Activated CD8-positive, alpha-beta T cell treated with anti-CD3 and anti-CD28 coated beads for 36 hours (primary cell): ENCODE data around the gene FABP1. TPM values are rescaled to one million over a fixed set of nuclear protein-coding genes. Genes with fewer than 3 reads are reported as not detected.

Source experiments
- ATAC-seq: fragments of 200-7000 bp; cut with Tn5 transposase; one replicate; pipeline ENCODE4 v1.10.0; 2021; ENCODE audit warnings: mild to moderate bottlenecking, moderate library complexity
- CTCF ChIA-PET: fragments of 350-600 bp; sonication (Branson Sonifier 250); formaldehyde crosslinking; loops from one replicate; lab custom pipeline; 2021; ENCODE audit warnings: antibody characterized with exemption; lab: Charles Lee
- POLR2A ChIA-PET: fragments of 350-600 bp; sonication (Branson Sonifier 250); formaldehyde crosslinking; loops from one replicate; lab custom pipeline; 2021; ENCODE audit warnings: antibody characterized with exemption; lab: Charles Lee
- DNase-seq: peaks from one replicate; pipeline ENCODE4 v3.0.0-alpha.2; 2020
- H3K27ac Mint-ChIP-seq: one replicate; pipeline ENCODE4 v1.8.0; 2021; ENCODE audit warnings: mild to moderate bottlenecking, mixed read lengths
- H3K27me3 Mint-ChIP-seq: one replicate; pipeline ENCODE4 v1.8.0; 2021; ENCODE audit warnings: mixed read lengths
- H3K36me3 Mint-ChIP-seq: one replicate; pipeline ENCODE4 v1.8.0; 2021; ENCODE audit warnings: low read depth, mixed read lengths
- H3K4me1 Mint-ChIP-seq: one replicate; pipeline ENCODE4 v1.8.0; 2021; ENCODE audit warnings: low read depth, mixed read lengths
- H3K4me3 Mint-ChIP-seq: one replicate; pipeline ENCODE4 v1.8.0; 2021; ENCODE audit warnings: mild to moderate bottlenecking, moderate library complexity, mixed read lengths
- H3K9me3 Mint-ChIP-seq: one replicate; pipeline ENCODE4 v1.8.0; 2021; ENCODE audit warnings: mixed read lengths
- CTCF ChIP-seq: fragments of 200-600 bp; IDR thresholded peaks from one replicate; pipeline ENCODE4 v1.8.0; 2022; ENCODE audit warnings: antibody characterized with exemption, mild to moderate bottlenecking
- intact Hi-C: fragments of 100-400 bp; cut with micrococcal nuclease; formaldehyde crosslinking; loops from one replicate; pipeline ENCODE4 v1.10.0; 2022
- total RNA-seq, 2 experiments: library from RNA; stranded (reverse); gene quantifications; one replicate each; pipeline ENCODE4 v1.2.3, GENCODE V29; 2021

FABP1 gene
- total RNA-seq, 2 experiments from 2014 or later, result not detected

GRCh38 chr2:88125924-88126771 lies 1.7 kb downstream of the FABP1 start:
- POLR2A ChIA-PET, result no interaction called here
- ATAC-seq (no peak), DNase-seq (no peak)
- no peaks in the 10 kb centered on the region for H3K36me3 Mint-ChIP-seq
- intact Hi-C loops, result no loop called here
- H3K4me3 Mint-ChIP-seq, result no peak overlapping the region
- no peak for TF ChIP-seq CTCF
- CTCF ChIA-PET, result interaction anchor here (2.4 kb wide), 1 partner anchor 66 kb away, joined by 7 read pairs; no protein-coding TSS in a partner anchor
- no peaks in the 10 kb centered on the region for H3K4me1 Mint-ChIP-seq
- no peak overlapping the region for H3K27ac Mint-ChIP-seq
- no peaks in the 10 kb centered on the region for H3K27me3 Mint-ChIP-seq
- no peaks in the 10 kb centered on the region for H3K9me3 Mint-ChIP-seq

- ATAC-seq, result no peak
- H3K36me3 Mint-ChIP-seq, result no peaks in the 10 kb centered on the region
- no peak overlapping the region for H3K4me3 Mint-ChIP-seq
- no peaks in the 10 kb centered on the region for H3K9me3 Mint-ChIP-seq
- H3K4me1 Mint-ChIP-seq, result no peaks in the 10 kb centered on the region
- intact Hi-C loops, result no loop called here
- no peak for DNase-seq
- no peaks in the 10 kb centered on the region for H3K27me3 Mint-ChIP-seq
- POLR2A ChIA-PET, result no interaction called here
- TF ChIP-seq CTCF, result no peak
- CTCF ChIA-PET, result interaction anchor here (2.4 kb wide), 1 partner anchor 65 kb away, joined by 7 read pairs; no protein-coding TSS in a partner anchor
- no peak overlapping the region for H3K27ac Mint-ChIP-seq
Measured at GRCh38 chr2:88125344-88125923, 2.4 kb downstream of the FABP1 start.

- ChIA-PET POLR2A (no interaction called here), CTCF (interaction anchor here (2.4 kb wide), 1 partner anchor 64 kb away, joined by 7 read pairs; no protein-coding TSS in a partner anchor)
- DNase-seq (no peak), ATAC-seq (no peak)
- no peak for TF ChIP-seq CTCF
- Mint-ChIP-seq H3K4me1 (no peaks in the 10 kb centered on the region), H3K36me3 (no peaks in the 10 kb centered on the region), H3K27ac (no peak overlapping the region), H3K4me3 (no peak overlapping the region), H3K27me3 (no peaks in the 10 kb centered on the region), H3K9me3 (no peaks in the 10 kb centered on the region)
- intact Hi-C loops, result no loop called here
Measured at GRCh38 chr2:88123975-88124917, 3.6 kb downstream of the FABP1 start.

- H3K4me3 Mint-ChIP-seq, result no peak overlapping the region
- no peak overlapping the region for H3K27ac Mint-ChIP-seq
- no peaks in the 10 kb centered on the region for H3K27me3 Mint-ChIP-seq
- no peaks in the 10 kb centered on the region for H3K36me3 Mint-ChIP-seq
- ATAC-seq, result no peak
- ChIA-PET POLR2A (no interaction called here), CTCF (no interaction called here)
- no peaks in the 10 kb centered on the region for H3K9me3 Mint-ChIP-seq
- intact Hi-C loops, result no loop called here
- no peaks in the 10 kb centered on the region for H3K4me1 Mint-ChIP-seq
- TF ChIP-seq CTCF, result no peak
- no peak for DNase-seq
Measured at GRCh38 chr2:88123164-88123974, 4.5 kb downstream of the FABP1 start.
